Neutrophil (primary cell): ENCODE data around the gene CCNI2.

Experiments used
- H3K27ac ChIP-seq: fragments of 200-600 bp; sonication (generic); 2 replicates; pipeline ENCODE4 v1.5.1; 2016; ENCODE audit warnings: mild to moderate bottlenecking, moderate library complexity
- H3K27me3 ChIP-seq: fragments of 200-600 bp; sonication (generic); 2 replicates; pipeline ENCODE4 v1.6.0; 2016; ENCODE audit warnings: mild to moderate bottlenecking
- H3K36me3 ChIP-seq: fragments of 200-600 bp; sonication (generic); 2 replicates; pipeline ENCODE4 v1.5.1; 2017
- H3K4me1 ChIP-seq, 2 experiments: fragments of 200-600 bp in 1 of 2; sonication (generic) in 1 of 2; 1 replicate in 1 of 2; 2 replicates in 1 of 2; pipeline versions ENCODE4 v1.5.1 to v1.6.1; 2013 to 2016; ENCODE audit warnings: low read depth in 1 of 2, low read length in 1 of 2, mild to moderate bottlenecking in 1 of 2, moderate library complexity in 1 of 2; ENCODE audit not compliant: control insufficient read depth in 1 of 2, insufficient read depth in 1 of 2
- H3K4me3 ChIP-seq, 2 experiments: fragments of 200-600 bp in 1 of 2; sonication (generic) in 1 of 2; 1 replicate in 1 of 2; 2 replicates in 1 of 2; pipeline ENCODE4 v1.5.1; 2013 to 2016; ENCODE audit warnings: low read depth in 1 of 2, low read length in 1 of 2, mild to moderate bottlenecking in 1 of 2, moderate library complexity in 1 of 2
- H3K9me3 ChIP-seq: fragments of 200-600 bp; sonication (generic); 2 replicates; pipeline ENCODE4 v1.5.1; 2016
- TF ChIP-seq, protein P1 (sequence below): fragments of 200-600 bp; sonication (generic); IDR thresholded peaks from 2 replicates; pipeline ENCODE4 v1.5.1; 2016; ENCODE audit warnings: antibody characterized with exemption

CCNI2 gene

DNA sequence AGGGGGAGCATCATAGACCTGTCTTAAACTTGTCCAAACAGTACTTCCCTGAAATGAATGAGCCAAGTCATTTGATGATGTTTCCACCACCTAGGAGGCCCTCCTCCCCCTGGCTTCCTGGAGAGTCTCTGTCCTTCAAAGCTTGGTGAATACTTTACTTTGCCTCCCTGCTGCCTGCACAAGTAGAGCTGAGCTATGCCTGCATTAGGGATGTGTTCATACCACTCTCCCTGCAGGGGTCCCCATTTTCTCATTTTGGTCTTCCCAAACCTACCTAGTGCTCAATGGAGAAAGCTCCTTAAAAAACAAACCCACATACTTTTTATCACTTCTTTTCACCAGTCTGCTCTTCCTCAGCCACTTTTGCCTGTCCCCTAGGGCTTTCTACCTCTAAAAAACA lies 7.7 kb downstream of the CCNI2 start:
- Histone ChIP-seq H3K4me1 (no peaks in the 10 kb centered on the region), H3K27ac (no peak overlapping the region), H3K4me3 (no peak overlapping the region), H3K9me3 (no peaks in the 10 kb centered on the region), H3K36me3 (no peaks in the 10 kb centered on the region), H3K27me3 (peaks cover 49% of the 10 kb centered on the region)
- TF ChIP-seq, protein P1, sequence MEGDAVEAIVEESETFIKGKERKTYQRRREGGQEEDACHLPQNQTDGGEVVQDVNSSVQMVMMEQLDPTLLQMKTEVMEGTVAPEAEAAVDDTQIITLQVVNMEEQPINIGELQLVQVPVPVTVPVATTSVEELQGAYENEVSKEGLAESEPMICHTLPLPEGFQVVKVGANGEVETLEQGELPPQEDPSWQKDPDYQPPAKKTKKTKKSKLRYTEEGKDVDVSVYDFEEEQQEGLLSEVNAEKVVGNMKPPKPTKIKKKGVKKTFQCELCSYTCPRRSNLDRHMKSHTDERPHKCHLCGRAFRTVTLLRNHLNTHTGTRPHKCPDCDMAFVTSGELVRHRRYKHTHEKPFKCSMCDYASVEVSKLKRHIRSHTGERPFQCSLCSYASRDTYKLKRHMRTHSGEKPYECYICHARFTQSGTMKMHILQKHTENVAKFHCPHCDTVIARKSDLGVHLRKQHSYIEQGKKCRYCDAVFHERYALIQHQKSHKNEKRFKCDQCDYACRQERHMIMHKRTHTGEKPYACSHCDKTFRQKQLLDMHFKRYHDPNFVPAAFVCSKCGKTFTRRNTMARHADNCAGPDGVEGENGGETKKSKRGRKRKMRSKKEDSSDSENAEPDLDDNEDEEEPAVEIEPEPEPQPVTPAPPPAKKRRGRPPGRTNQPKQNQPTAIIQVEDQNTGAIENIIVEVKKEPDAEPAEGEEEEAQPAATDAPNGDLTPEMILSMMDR = no peak

DNA sequence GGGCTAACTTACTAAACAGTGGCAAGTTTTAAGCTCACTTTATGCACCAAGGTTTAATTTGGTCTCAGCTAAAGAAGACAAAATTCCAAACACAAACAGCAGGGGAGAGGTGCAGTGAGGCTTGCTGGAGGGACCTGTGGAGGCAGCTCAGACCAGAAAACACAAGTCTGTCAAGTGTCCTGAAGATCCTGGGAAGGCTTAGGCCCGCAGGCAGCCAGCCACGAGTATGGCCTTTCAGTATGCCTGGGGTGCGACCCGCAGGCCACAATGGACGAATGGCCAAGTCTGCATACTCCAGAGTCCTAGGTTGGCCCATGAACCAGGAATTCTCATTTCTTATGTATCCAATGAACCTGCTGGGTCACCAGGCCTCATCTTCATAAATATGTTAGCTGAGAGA lies 9.3 kb downstream of the CCNI2 start:
- H3K27ac ChIP-seq = no peak overlapping the region
- H3K27me3 ChIP-seq = peaks cover 33% of the 10 kb centered on the region
- no peaks in the 10 kb centered on the region for H3K4me1 ChIP-seq
- no peaks in the 10 kb centered on the region for H3K36me3 ChIP-seq
- H3K9me3 ChIP-seq = no peaks in the 10 kb centered on the region
- TF ChIP-seq, protein P1 = no peak
- no peak overlapping the region for H3K4me3 ChIP-seq

DNA sequence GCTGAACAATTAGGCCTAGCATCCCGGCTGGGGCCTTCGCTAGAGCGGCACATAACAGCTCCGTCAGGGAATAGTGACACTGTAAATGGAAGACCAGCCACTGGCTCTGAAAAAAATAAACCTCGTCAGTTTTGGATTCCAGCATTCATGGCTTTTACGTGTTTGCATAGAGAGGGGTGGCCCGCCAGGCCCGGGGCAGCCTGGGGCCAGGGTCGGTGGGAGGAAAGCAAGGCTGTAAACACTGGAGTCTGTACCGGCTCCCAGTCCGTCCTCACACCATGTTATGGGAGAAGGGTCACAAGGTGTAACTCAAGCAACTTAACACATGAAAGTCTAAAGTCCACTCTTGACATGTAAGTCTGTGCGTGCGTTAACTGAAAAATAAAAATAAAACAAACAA lies 11.2 kb downstream of the CCNI2 start:
- Histone ChIP-seq H3K4me3 (no peak overlapping the region), H3K27ac (no peak overlapping the region), H3K27me3 (peaks cover 15% of the 10 kb centered on the region), H3K36me3 (no peaks in the 10 kb centered on the region), H3K4me1 (no peaks in the 10 kb centered on the region), H3K9me3 (no peaks in the 10 kb centered on the region)
- TF ChIP-seq, protein P1 = no peak

DNA sequence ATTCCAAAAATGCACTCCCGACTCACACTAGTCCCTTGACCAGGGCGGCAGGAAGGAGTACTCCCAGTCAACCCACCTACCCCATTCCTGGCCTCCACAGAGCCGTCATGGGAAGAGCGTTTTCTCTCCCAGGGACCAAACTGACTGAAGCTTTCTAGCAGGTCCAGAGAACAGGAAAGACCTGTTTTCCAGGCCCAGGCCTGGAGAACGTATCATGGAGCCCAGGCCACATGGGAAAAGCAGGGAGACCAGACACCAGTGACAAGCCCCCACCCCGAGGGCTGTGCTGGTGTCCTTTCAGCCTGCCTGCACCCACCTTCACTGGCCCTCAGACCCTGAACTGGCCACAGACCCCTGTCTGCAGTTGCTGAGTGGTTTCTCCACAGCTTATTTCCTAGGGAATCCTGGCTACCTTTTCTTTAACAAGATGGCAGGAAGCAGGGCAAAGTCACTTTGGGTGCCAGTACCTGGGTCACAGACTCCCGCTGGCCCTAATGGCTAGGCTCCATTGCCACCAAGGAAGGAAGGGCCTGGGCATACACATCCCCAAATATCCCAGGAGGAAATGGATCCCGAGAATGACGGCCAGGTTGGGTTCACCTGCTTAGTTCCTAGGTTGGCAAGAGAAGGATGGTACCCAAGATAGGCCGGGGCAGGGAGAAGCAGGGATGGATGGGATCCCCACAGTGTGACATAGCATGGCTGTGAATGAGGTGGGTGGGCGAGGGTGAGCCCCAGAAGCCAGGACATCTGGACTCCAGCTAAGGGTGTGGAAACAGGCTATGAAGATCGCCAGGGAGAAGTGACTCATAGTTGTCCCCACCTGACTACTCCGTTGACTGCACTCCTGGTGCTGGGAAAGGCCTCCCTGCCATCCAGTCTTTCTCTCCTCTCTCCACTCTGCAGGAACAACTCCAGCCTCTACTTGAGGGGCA lies 12.2 kb downstream of the CCNI2 start:
- Histone ChIP-seq H3K4me1 (no peaks in the 10 kb centered on the region), H3K27me3 (peaks cover 11% of the 10 kb centered on the region), H3K4me3 (no peak overlapping the region), H3K9me3 (no peaks in the 10 kb centered on the region), H3K27ac (no peak overlapping the region), H3K36me3 (no peaks in the 10 kb centered on the region)
- TF ChIP-seq, protein P1 = no peak

DNA sequence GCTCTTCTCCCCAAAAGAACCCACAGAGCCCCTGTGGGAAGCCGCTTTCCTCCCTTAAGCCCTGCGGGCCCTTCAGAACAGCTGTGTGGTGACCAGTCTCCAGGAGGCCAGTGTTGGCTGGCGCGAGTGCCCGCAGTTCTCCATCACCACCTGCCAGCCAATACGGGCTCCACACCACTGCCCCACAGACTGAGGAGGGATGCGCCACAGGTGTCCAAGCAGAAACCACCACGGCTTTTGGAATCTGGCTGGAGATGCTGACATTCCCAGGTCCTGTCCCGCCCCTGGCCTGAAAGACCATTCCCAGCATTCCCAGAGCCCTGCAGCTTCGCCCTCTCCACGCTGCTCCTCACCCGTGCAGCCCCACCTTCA lies 12.8 kb downstream of the CCNI2 start:
- no peak overlapping the region for H3K27ac ChIP-seq
- TF ChIP-seq, protein P1 = no peak
- H3K9me3 ChIP-seq = no peaks in the 10 kb centered on the region

More for the DNA sequence above, 12.8 kb downstream of the CCNI2 start:
- no peak overlapping the region for H3K4me3 ChIP-seq
- peaks cover 5% of the 10 kb centered on the region for H3K27me3 ChIP-seq
- H3K36me3 ChIP-seq = no peaks in the 10 kb centered on the region
- no peaks in the 10 kb centered on the region for H3K4me1 ChIP-seq
